ENCODE measurements around the gene SLC35G4. TPM values are rescaled to one million over a fixed set of nuclear protein-coding genes. Genes with fewer than 3 reads are reported as not detected.

The SLC35G4 gene
- polyA plus RNA-seq, 1 donor from 2014 or later: not detected

DNA sequence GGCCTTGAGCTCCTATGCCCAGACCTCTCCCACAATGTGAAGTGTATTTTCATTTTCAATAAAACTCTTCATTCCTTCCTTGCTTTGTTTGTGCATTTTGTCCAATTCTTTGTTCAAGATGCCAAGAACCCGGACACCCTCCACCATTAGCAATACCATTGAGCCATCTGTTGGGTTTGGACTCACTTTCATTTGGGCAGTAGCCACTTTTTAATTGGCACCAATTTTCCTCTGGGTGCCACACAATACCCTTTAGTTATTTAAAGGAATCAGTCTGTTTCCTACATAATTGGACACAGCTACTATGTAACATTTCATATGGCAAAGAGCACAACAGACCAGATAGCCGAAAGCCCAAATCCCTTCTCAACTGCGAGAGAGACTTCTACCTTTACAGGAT is 22.5 kb upstream of the SLC35G4 start:
- Histone ChIP-seq H3K27me3 (ENCODE audit: insufficient read depth, low read depth, low read length) (no peaks in the 10 kb centered on the region), H3K27ac (ENCODE audit: low read length) (no peak overlapping the region), H3K9me2 (ENCODE audit: insufficient read depth, low read length) (no peaks in the 10 kb centered on the region), H3K4me2 (ENCODE audit: low read length) (no peak overlapping the region), H4K20me1 (ENCODE audit: insufficient read depth) (no peaks in the 10 kb centered on the region), H3F3A (ENCODE audit: insufficient read depth, low read length, poor library complexity, severe bottlenecking) (no peaks in the 10 kb centered on the region), H3K36me3 (ENCODE audit: insufficient read depth, low read length) (no peaks in the 10 kb centered on the region), H3K79me2 (replicated peaks; ENCODE audit: insufficient read depth, low read length) (no peaks in the 10 kb centered on the region), H3K4me3 (ENCODE audit: low read length) (no peak overlapping the region), H3K9me3 (ENCODE audit: low read length) (no peaks in the 10 kb centered on the region), H3K9ac (ENCODE audit: low read length) (no peak overlapping the region), H2AFZ (ENCODE audit: low read depth, low read length) (no peak overlapping the region)
- TF ChIP-seq SMC3 (conservative IDR thresholded peaks at IDR 0.05; ENCODE audit: poor library complexity) (no peak), MXI1 (conservative IDR thresholded peaks at IDR 0.05; ENCODE audit: poor library complexity, severe bottlenecking) (no peak), EZH2 (IDR thresholded peaks at IDR 0.05; ENCODE audit: borderline replicate concordance, insufficient read depth, low read length, poor library complexity, severe bottlenecking) (no peak), TAF1 (IDR thresholded peaks at IDR 0.05; ENCODE audit: low read depth) (no peak), RAD21 (conservative IDR thresholded peaks at IDR 0.05) (no peak), POLR2AphosphoS5 (IDR thresholded peaks at IDR 0.05) (no peak)
- TF ChIP-seq, protein P1, sequence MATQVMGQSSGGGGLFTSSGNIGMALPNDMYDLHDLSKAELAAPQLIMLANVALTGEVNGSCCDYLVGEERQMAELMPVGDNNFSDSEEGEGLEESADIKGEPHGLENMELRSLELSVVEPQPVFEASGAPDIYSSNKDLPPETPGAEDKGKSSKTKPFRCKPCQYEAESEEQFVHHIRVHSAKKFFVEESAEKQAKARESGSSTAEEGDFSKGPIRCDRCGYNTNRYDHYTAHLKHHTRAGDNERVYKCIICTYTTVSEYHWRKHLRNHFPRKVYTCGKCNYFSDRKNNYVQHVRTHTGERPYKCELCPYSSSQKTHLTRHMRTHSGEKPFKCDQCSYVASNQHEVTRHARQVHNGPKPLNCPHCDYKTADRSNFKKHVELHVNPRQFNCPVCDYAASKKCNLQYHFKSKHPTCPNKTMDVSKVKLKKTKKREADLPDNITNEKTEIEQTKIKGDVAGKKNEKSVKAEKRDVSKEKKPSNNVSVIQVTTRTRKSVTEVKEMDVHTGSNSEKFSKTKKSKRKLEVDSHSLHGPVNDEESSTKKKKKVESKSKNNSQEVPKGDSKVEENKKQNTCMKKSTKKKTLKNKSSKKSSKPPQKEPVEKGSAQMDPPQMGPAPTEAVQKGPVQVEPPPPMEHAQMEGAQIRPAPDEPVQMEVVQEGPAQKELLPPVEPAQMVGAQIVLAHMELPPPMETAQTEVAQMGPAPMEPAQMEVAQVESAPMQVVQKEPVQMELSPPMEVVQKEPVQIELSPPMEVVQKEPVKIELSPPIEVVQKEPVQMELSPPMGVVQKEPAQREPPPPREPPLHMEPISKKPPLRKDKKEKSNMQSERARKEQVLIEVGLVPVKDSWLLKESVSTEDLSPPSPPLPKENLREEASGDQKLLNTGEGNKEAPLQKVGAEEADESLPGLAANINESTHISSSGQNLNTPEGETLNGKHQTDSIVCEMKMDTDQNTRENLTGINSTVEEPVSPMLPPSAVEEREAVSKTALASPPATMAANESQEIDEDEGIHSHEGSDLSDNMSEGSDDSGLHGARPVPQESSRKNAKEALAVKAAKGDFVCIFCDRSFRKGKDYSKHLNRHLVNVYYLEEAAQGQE (IDR thresholded peaks at IDR 0.05; ENCODE audit: borderline replicate concordance): no peak

DNA sequence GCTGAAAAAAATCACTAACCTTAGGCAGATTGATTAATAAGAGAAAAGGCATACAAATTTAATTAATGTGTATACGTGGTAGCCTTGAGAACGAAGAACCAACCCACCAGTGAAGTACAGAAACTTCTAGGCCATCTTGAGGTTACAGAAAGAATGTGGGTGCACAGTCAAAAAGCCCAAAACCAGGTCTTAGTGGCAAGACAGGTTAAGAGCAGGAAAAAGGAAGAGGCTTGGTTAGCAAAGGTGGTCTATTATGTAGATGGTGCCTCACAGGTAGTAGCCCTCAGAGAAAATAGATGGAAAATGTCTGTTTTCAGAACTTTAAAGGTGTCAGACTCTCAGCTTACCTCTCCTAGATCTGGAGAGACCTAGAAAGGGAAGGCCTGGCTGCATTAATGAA is 22.0 kb upstream of the SLC35G4 start:
- TF ChIP-seq POLR2AphosphoS5 (IDR thresholded peaks at IDR 0.05) (no peak), SMC3 (conservative IDR thresholded peaks at IDR 0.05; ENCODE audit: poor library complexity) (no peak), MXI1 (conservative IDR thresholded peaks at IDR 0.05; ENCODE audit: poor library complexity, severe bottlenecking) (no peak), RAD21 (conservative IDR thresholded peaks at IDR 0.05) (no peak)
- TF ChIP-seq, protein P1 (IDR thresholded peaks at IDR 0.05; ENCODE audit: borderline replicate concordance): no peak
- TF ChIP-seq, protein P2, sequence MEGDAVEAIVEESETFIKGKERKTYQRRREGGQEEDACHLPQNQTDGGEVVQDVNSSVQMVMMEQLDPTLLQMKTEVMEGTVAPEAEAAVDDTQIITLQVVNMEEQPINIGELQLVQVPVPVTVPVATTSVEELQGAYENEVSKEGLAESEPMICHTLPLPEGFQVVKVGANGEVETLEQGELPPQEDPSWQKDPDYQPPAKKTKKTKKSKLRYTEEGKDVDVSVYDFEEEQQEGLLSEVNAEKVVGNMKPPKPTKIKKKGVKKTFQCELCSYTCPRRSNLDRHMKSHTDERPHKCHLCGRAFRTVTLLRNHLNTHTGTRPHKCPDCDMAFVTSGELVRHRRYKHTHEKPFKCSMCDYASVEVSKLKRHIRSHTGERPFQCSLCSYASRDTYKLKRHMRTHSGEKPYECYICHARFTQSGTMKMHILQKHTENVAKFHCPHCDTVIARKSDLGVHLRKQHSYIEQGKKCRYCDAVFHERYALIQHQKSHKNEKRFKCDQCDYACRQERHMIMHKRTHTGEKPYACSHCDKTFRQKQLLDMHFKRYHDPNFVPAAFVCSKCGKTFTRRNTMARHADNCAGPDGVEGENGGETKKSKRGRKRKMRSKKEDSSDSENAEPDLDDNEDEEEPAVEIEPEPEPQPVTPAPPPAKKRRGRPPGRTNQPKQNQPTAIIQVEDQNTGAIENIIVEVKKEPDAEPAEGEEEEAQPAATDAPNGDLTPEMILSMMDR (IDR thresholded peaks at IDR 0.05; ENCODE audit: poor library complexity, severe bottlenecking): no peak
- no peaks in the 10 kb centered on the region for H3K9me3 ChIP-seq (ENCODE audit: low read length)
- no peaks in the 10 kb centered on the region for H3K27me3 ChIP-seq (ENCODE audit: insufficient read depth, low read depth, low read length)
- no peak overlapping the region for H3K4me3 ChIP-seq (ENCODE audit: low read length)
- H3F3A ChIP-seq (ENCODE audit: insufficient read depth, low read length, poor library complexity, severe bottlenecking): no peaks in the 10 kb centered on the region
- H3K27ac ChIP-seq (ENCODE audit: low read length): no peak overlapping the region
- no peaks in the 10 kb centered on the region for H3K36me3 ChIP-seq (ENCODE audit: insufficient read depth, low read length)
- H2AFZ ChIP-seq (ENCODE audit: low read depth, low read length): no peak overlapping the region
- H3K9me2 ChIP-seq (ENCODE audit: insufficient read depth, low read length): no peaks in the 10 kb centered on the region
- no peak overlapping the region for H3K9ac ChIP-seq (ENCODE audit: low read length)
- H3K79me2 ChIP-seq (replicated peaks; ENCODE audit: insufficient read depth, low read length): no peaks in the 10 kb centered on the region
- H3K4me2 ChIP-seq (ENCODE audit: low read length): no peak overlapping the region
- H4K20me1 ChIP-seq (ENCODE audit: insufficient read depth): no peaks in the 10 kb centered on the region

All from neural cell (in vitro differentiated cells).